HepG2 (cell line): Measurements from ENCODE around the gene PCSK6. TPM values are rescaled to one million over a fixed set of nuclear protein-coding genes. Genes with fewer than 3 reads are reported as not detected.

Experiments
- ATAC-seq: fragments of 200-7000 bp; cut with Tn5 transposase; 3 replicates; pipeline ENCODE4 v1.9.1; 2020; ENCODE audit warnings: mild to moderate bottlenecking, moderate library complexity
- BruUV-seq: library from RNA; stranded (reverse); fragments of 400-500 nt; replicated peaks from 2 replicates; lab custom pipeline; 2021; lab: Mats Ljungman, UMichigan
- CTCF ChIA-PET: fragments of 300-600 bp; formaldehyde crosslinking; extraction: SDS; loops from one replicate; lab custom pipeline; 2021; ENCODE audit warnings: low total read pairs, inconsistent platforms, low intra/inter-chr PET ratio; lab: Yijun Ruan, JAX
- POLR2A ChIA-PET: fragments of 350-600 bp; sonication (Branson Sonifier 250); formaldehyde crosslinking; loops from one replicate; lab custom pipeline; 2020; ENCODE audit warnings: antibody characterized with exemption, inconsistent platforms; lab: Yijun Ruan, JAX
- DNase-seq: peaks from one replicate; pipeline ENCODE4 v3.0.0-alpha.2; 2015; ENCODE audit warnings: low spot score
- FAIRE-seq: peaks from 3 replicates; lab custom pipeline; 2011; peaks lifted over from hg19 to GRCh38; lab: Jason Lieb, UNC
- H2AFZ ChIP-seq: one replicate; pipeline ENCODE4 v1.6.1; 2011; ENCODE audit warnings: low read length, inconsistent platforms
- H3K27ac ChIP-seq: fragments of 300-600 bp; 3 replicates; pipeline ENCODE4 v1.8.0; 2011; ENCODE audit warnings: mixed run types, mild to moderate bottlenecking, mixed read lengths, low read length, inconsistent platforms; ENCODE audit not compliant: insufficient read depth; ENCODE audit errors: extremely low read length
- H3K27me3 ChIP-seq, 2 experiments: fragments of 200-600 bp in 1 of 2; 2 replicates in 1 of 2; 3 replicates in 1 of 2; pipeline versions ENCODE4 v1.6.0 to v1.8.0; 2011; ENCODE audit warnings: low read length in 2 of 2, mild to moderate bottlenecking in 2 of 2, moderate library complexity in 2 of 2, inconsistent platforms in 1 of 2; ENCODE audit not compliant: insufficient read depth in 2 of 2, control insufficient read depth in 1 of 2
- H3K36me3 ChIP-seq, 2 experiments: fragments of 200-600 bp in 1 of 2; replicated peaks in 1 of 2; 2 replicates in 1 of 2; 3 replicates in 1 of 2; pipeline versions ENCODE4 v1.5.1 to v1.8.0; 2011; ENCODE audit warnings: low read length in 2 of 2, inconsistent platforms in 1 of 2; ENCODE audit not compliant: insufficient read depth in 2 of 2, control insufficient read depth in 1 of 2
- H3K4me1 ChIP-seq: 2 replicates; pipeline ENCODE4 v1.5.1; 2012; ENCODE audit warnings: low read length, inconsistent platforms; ENCODE audit not compliant: insufficient read depth
- H3K4me2 ChIP-seq: 2 replicates; pipeline ENCODE4 v1.6.0; 2011; ENCODE audit warnings: low read depth, low read length, inconsistent platforms
- H3K4me3 ChIP-seq, 3 experiments: fragments of 200-600 bp in 1 of 3; sonication (generic), shearing (Covaris generic) in 1 of 3; replicated peaks in 1 of 3; 2 replicates each; pipeline ENCODE4 v1.5.1; 2011 to 2016; ENCODE audit warnings: low read length in 3 of 3, inconsistent platforms in 2 of 3, low read depth in 2 of 3, mild to moderate bottlenecking in 2 of 3, control low read depth in 1 of 3, mixed read lengths in 1 of 3; ENCODE audit not compliant: insufficient read depth in 1 of 3
- H3K79me2 ChIP-seq: one replicate; pipeline ENCODE4 v1.6.1; 2011; ENCODE audit warnings: low read length, inconsistent platforms; ENCODE audit not compliant: insufficient read depth
- H3K9ac ChIP-seq: 2 replicates; pipeline ENCODE4 v1.6.0; 2011; ENCODE audit warnings: mild to moderate bottlenecking, low read depth, low read length, inconsistent platforms; ENCODE audit not compliant: insufficient read depth
- H3K9me3 ChIP-seq: 2 replicates; pipeline ENCODE4 v1.5.1; 2012; ENCODE audit warnings: mild to moderate bottlenecking, low read length
- H4K20me1 ChIP-seq: 2 replicates; pipeline ENCODE4 v1.6.0; 2011; ENCODE audit warnings: inconsistent platforms, mild to moderate bottlenecking, low read length, moderate library complexity; ENCODE audit not compliant: insufficient read depth
- HMGXB3 ChIP-seq: sonication (generic); formaldehyde crosslinking; IDR thresholded peaks from 2 replicates; pipeline ENCODE4 v1.4.0; 2020; ENCODE audit warnings: missing genetic modification reagents, borderline replicate concordance
- KAT8 ChIP-seq: IDR thresholded peaks from 2 replicates; pipeline ENCODE4 v1.6.1; 2016; ENCODE audit warnings: missing genetic modification reagents, missing compliant biosample characterization
- TCF12 ChIP-seq, 2 experiments: fragments of 450-650 bp in 1 of 2; sonication (generic) in 1 of 2; formaldehyde crosslinking in 1 of 2; IDR thresholded peaks; 2 replicates each; pipeline versions ENCODE4 v1.6.1 to v1.8.0; 2017 to 2022; ENCODE audit warnings: antibody characterized with exemption in 1 of 2, mild to moderate bottlenecking in 1 of 2, missing genetic modification reagents in 1 of 2, moderate library complexity in 1 of 2
- ZBTB38 ChIP-seq: sonication (generic); formaldehyde crosslinking; IDR thresholded peaks from 2 replicates; pipeline ENCODE4 v1.5.1; 2020; ENCODE audit warnings: mild to moderate bottlenecking, missing genetic modification reagents
- ZNF329 ChIP-seq: sonication (generic); formaldehyde crosslinking; IDR thresholded peaks from 2 replicates; pipeline ENCODE4 v1.9.0; 2021; ENCODE audit warnings: low read depth, mild to moderate bottlenecking, missing genetic modification reagents
- ZNF546 ChIP-seq: sonication (generic); formaldehyde crosslinking; conservative IDR thresholded peaks from 2 replicates; pipeline ENCODE4 v1.8.1; 2023; ENCODE audit warnings: mild to moderate bottlenecking, missing genetic modification reagents
- ZNF687 ChIP-seq: sonication (generic); formaldehyde crosslinking; IDR thresholded peaks from 2 replicates; pipeline ENCODE4 v1.5.1; 2020; ENCODE audit warnings: mild to moderate bottlenecking, missing genetic modification reagents, moderate library complexity
- ZNF781 ChIP-seq: sonication (generic); formaldehyde crosslinking; IDR thresholded peaks from 2 replicates; pipeline ENCODE4 v1.5.1; 2020; ENCODE audit warnings: borderline replicate concordance, mild to moderate bottlenecking, missing genetic modification reagents; ENCODE audit errors: not compliant biosample characterization
- WGBS: methylation state at CpG from one replicate; pipeline ENCODE4 v1.1.6; 2017; ENCODE audit warnings: low lambda C conversion rate; 5-methylcytosine and 5-hydroxymethylcytosine counted together
- in situ Hi-C: cut with HindIII; loops from 2 replicates; pipeline ENCODE4 v1.10.0; 2017; ENCODE audit warnings: low pct_unique_long_range_greater_than_20kb; ENCODE audit not compliant: extremely low pct_ligation_motif_present
- intact Hi-C: fragments of 100-400 bp; cut with micrococcal nuclease; formaldehyde crosslinking; loops from one replicate; pipeline ENCODE4 v1.10.0; 2022; ENCODE audit not compliant: unreplicated experiment
- polyA plus RNA-seq, 8 experiments: library from polyadenylated mRNA; depleted of rRNA in 3 of 8; stranded (reverse) in 7 of 8; unstranded in 1 of 8; fragments of >200 nt; fragmentation: Illumina TruSeq in 4 of 8; extraction: Trizol in 4 of 8; gene quantifications; 2 replicates each; pipeline versions ENCODE4 v1.2.1 to v1.2.3, GENCODE V29; 2011 to 2016; ENCODE audit warnings: low read depth in 4 of 8, missing spikeins in 1 of 8, mixed read lengths in 1 of 8; ENCODE audit not compliant: insufficient read depth in 1 of 8
- total RNA-seq, 5 experiments: library from RNA; depleted of rRNA; stranded (reverse); fragments of >200 nt; fragmentation: Illumina TruSeq; extraction: Trizol; gene quantifications; 2 replicates each; pipeline ENCODE4 v1.2.3, GENCODE V29; 2016; ENCODE audit warnings: low read depth in 1 of 5

PCSK6 gene
- total and polyA plus RNA-seq, 2 of the 13 experiments (the other 11 are each of a cell fraction or from before 2014, with no cell fraction given) = 56.5 to 155 TPM

- in situ Hi-C loops = no loop called here
- Histone ChIP-seq H3K27ac (no peak overlapping the region), H3K27me3 (no peaks in the 10 kb centered on the region), H3K4me1 (peaks cover 96% of the 10 kb centered on the region), H4K20me1 (no peaks in the 10 kb centered on the region), H3K4me3 (no peak overlapping the region), H3K9ac (no peak overlapping the region; the same call in 1 of the 2 replicates), H3K9me3 (no peaks in the 10 kb centered on the region), H3K36me3 (no peaks in the 10 kb centered on the region), H3K79me2 (no peaks in the 10 kb centered on the region), H3K4me2 (no peak overlapping the region), H2AFZ (no peak overlapping the region)
- 84% methylated on average over 21 of the region's 21 CpGs for WGBS
- FAIRE-seq (no peak), DNase-seq (no peak), ATAC-seq (no peak)
- TF ChIP-seq ZNF687 (CRISPR knock-in tag) (0 out of 2 replicates have a peak, but pooled peaks have one; percentile 13), KAT8 (CRISPR knock-in tag) (no peak), TCF12 (IDR thresholded peaks at IDR 0.05) (no peak), TCF12 (CRISPR knock-in tag; IDR thresholded peaks at IDR 0.05) (no peak), ZNF329 (no peak), ZNF781 (CRISPR knock-in tag) (no peak), HMGXB3 (CRISPR knock-in tag) (no peak), ZBTB38 (CRISPR knock-in tag) (peak; percentile 63; the same call in 1 of the 2 replicates), ZNF546 (CRISPR knock-in tag) (no peak)
- ChIA-PET CTCF (no interaction called here), POLR2A (no interaction called here)
- no TSS peak for BruUV-seq
- intact Hi-C loops = no loop called here
These were observed 45.0 kb upstream of the PCSK6 start for GRCh38 chr15:101534376-101534970.
